ENCODE results near the gene FBXL19. TPM values are rescaled to one million over a fixed set of nuclear protein-coding genes. Genes with fewer than 3 reads are reported as not detected.

Gene FBXL19
- total and polyA plus RNA-seq, 4 donors: 0.31 to 4.8 (median 2.7) TPM

GRCh38 chr16:30886145-30886544 lies 37.2 kb upstream of the FBXL19 start:
- H3K9me3 ChIP-seq (ENCODE audit: control insufficient read depth in 4 of 4, low read length in 3 of 4): no peaks in the 10 kb centered on the region
- TF ChIP-seq YY1 (IDR thresholded peaks at IDR 0.05) (no peak), JUND (IDR thresholded peaks at IDR 0.05) (no peak), FOXA2 (IDR thresholded peaks at IDR 0.05) (no peak), ZBTB33 (IDR thresholded peaks at IDR 0.05) (no peak), RXRA (IDR thresholded peaks at IDR 0.05) (no peak), SP1 (IDR thresholded peaks at IDR 0.05) (no peak), NR2F2 (IDR thresholded peaks at IDR 0.05) (no peak), REST (IDR thresholded peaks at IDR 0.05) (no peak), RAD21 (IDR thresholded peaks at IDR 0.05) (no peak), FOXA1 (IDR thresholded peaks at IDR 0.05) (no peak), MAX (IDR thresholded peaks at IDR 0.05) (no peak), CTCF (IDR thresholded peaks at IDR 0.05; ENCODE audit: low read depth, low read length, missing input control) (no peak)
- H3K4me3 ChIP-seq (ENCODE audit: low read depth in 1 of 3, low read length in 3 of 3): no peak overlapping the region
- H3K9ac ChIP-seq (ENCODE audit: low read depth in 1 of 2, low read length in 2 of 2): no peak overlapping the region
- H3K27me3 ChIP-seq (ENCODE audit: control insufficient read depth in 4 of 4, insufficient read depth in 4 of 4, low read length in 3 of 4): no peaks in the 10 kb centered on the region
- peaks cover 0 to 24% (median 10%) of the 10 kb centered on the region in 4 donors for H3K36me3 ChIP-seq (ENCODE audit: control insufficient read depth in 4 of 4, insufficient read depth in 3 of 4, low read depth in 1 of 4, low read length in 3 of 4)
- WGBS: 94% methylated on average over 1 of the region's 1 CpG
- H3K27ac ChIP-seq (ENCODE audit: low read depth in 1 of 2, low read length in 2 of 2): no peak overlapping the region
- no peak for DNase-seq (ENCODE audit: low spot score)
- H3K4me1 ChIP-seq (ENCODE audit: control insufficient read depth in 4 of 4, insufficient read depth in 4 of 4, low read length in 3 of 4): no peaks in the 10 kb centered on the region

GRCh38 chr16:30887927-30888326 lies 35.4 kb upstream of the FBXL19 start:
- Histone ChIP-seq H3K27ac (ENCODE audit: low read depth in 1 of 2, low read length in 2 of 2) (no peak overlapping the region), H3K9ac (ENCODE audit: low read depth in 1 of 2, low read length in 2 of 2) (no peak overlapping the region), H3K4me3 (ENCODE audit: low read depth in 1 of 3, low read length in 3 of 3) (no peak overlapping the region), H3K27me3 (ENCODE audit: control insufficient read depth in 4 of 4, insufficient read depth in 4 of 4, low read length in 3 of 4) (no peaks in the 10 kb centered on the region), H3K4me1 (ENCODE audit: control insufficient read depth in 4 of 4, insufficient read depth in 4 of 4, low read length in 3 of 4) (peaks cover 0 to 4% (median 3%) of the 10 kb centered on the region in 4 donors), H3K36me3 (ENCODE audit: control insufficient read depth in 4 of 4, insufficient read depth in 3 of 4, low read depth in 1 of 4, low read length in 3 of 4) (peaks cover 0 to 22% (median 9%) of the 10 kb centered on the region in 4 donors), H3K9me3 (ENCODE audit: control insufficient read depth in 4 of 4, low read length in 3 of 4) (no peaks in the 10 kb centered on the region)
- DNase-seq (ENCODE audit: low spot score): no peak
- 96% methylated on average over 9 of the region's 9 CpGs for WGBS
- TF ChIP-seq TAF1 (conservative IDR thresholded peaks at IDR 0.05) (no peak), RXRA (IDR thresholded peaks at IDR 0.05) (no peak), MAX (IDR thresholded peaks at IDR 0.05) (no peak), FOXA2 (IDR thresholded peaks at IDR 0.05) (no peak), EGR1 (IDR thresholded peaks at IDR 0.05; ENCODE audit: low read depth in 2 of 2) (no peak), NR2F2 (IDR thresholded peaks at IDR 0.05) (no peak), JUND (IDR thresholded peaks at IDR 0.05) (no peak), RAD21 (IDR thresholded peaks at IDR 0.05) (no peak), FOXA1 (IDR thresholded peaks at IDR 0.05) (no peak), HNF4A (conservative IDR thresholded peaks at IDR 0.05) (no peak), REST (IDR thresholded peaks at IDR 0.05) (no peak), CTCF (IDR thresholded peaks at IDR 0.05; ENCODE audit: low read depth, low read length, missing input control) (no peak), SP1 (IDR thresholded peaks at IDR 0.05) (no peak), GABPA (IDR thresholded peaks at IDR 0.05 in 1 of 2, conservative IDR thresholded peaks at IDR 0.05 in 1 of 2) (no peak), HNF4G (IDR thresholded peaks at IDR 0.05) (no peak), YY1 (IDR thresholded peaks at IDR 0.05) (no peak)
